HCT116 (cell line): ENCODE measurements around the gene ACVR1B. TPM values are rescaled to one million over a fixed set of nuclear protein-coding genes. Genes with fewer than 3 reads are reported as not detected.

ENCODE experiments used
- ATAC-seq: fragments of 200-7000 bp; cut with Tn5 transposase; 2 replicates; pipeline ENCODE4 v1.9.1; 2020; ENCODE audit warnings: mild to moderate bottlenecking, moderate library complexity
- BruUV-seq: library from RNA; stranded (reverse); fragments of 400-500 nt; replicated peaks from 2 replicates; lab custom pipeline; 2021; lab: Mats Ljungman, UMichigan
- CTCF ChIA-PET: fragments of 300-600 bp; sonication (Branson Sonifier 250); formaldehyde crosslinking; loops from one replicate; lab custom pipeline; 2021; ENCODE audit warnings: antibody characterized with exemption; lab: Charles Lee
- POLR2A ChIA-PET: fragments of 300-600, 350-600 bp; sonication (Branson Sonifier 250); formaldehyde crosslinking; loops from one replicate; lab custom pipeline; 2021; ENCODE audit warnings: antibody characterized with exemption; lab: Charles Lee
- RAD21 ChIA-PET, 2 experiments: fragments of 300-600 bp; sonication (Branson Sonifier 250); formaldehyde crosslinking; loops; one replicate each; lab custom pipeline; 2023; ENCODE audit warnings: low total read pairs in 2 of 2; ENCODE audit not compliant: uncharacterized antibody in 2 of 2, unreplicated experiment in 2 of 2, low non-redundant PET in 1 of 2; lab: Charles Lee
- DNase-seq: peaks from one replicate; pipeline ENCODE4 v3.0.0-alpha.2; 2010; ENCODE audit warnings: low read depth, low spot score
- H2AFZ ChIP-seq: fragments of 200-600 bp; shearing (Covaris generic), sonication (generic); 2 replicates; pipeline ENCODE4 v1.6.1; 2017; ENCODE audit warnings: low read depth, mixed run types, mixed read lengths, antibody characterized with exemption, low read length; ENCODE audit not compliant: poor library complexity, severe bottlenecking
- H3K27ac ChIP-seq: 2 replicates; pipeline ENCODE4 v1.5.1; 2012; ENCODE audit warnings: low read depth, low read length
- H3K27me3 ChIP-seq: fragments of 200-600 bp; sonication (generic); 2 replicates; pipeline ENCODE4 v1.6.1; 2016; ENCODE audit warnings: mixed run types, low read length, mixed read lengths; ENCODE audit not compliant: insufficient read depth
- H3K36me3 ChIP-seq, 2 experiments: fragments of 200-500 bp in 1 of 2; fragments of 200-600 bp in 1 of 2; sonication (Bioruptor generic) in 1 of 2; sonication (generic) in 1 of 2; 2 replicates each; pipeline versions ENCODE4 v1.5.1 to v1.6.1; 2014 to 2016; ENCODE audit warnings: low read length in 2 of 2, inconsistent platforms in 1 of 2, mixed read lengths in 1 of 2, mixed run types in 1 of 2; ENCODE audit not compliant: insufficient read depth in 2 of 2, control insufficient read depth in 1 of 2
- H3K4me1 ChIP-seq, 2 experiments: fragments of 200-600 bp in 1 of 2; sonication (generic) in 1 of 2; 2 replicates each; pipeline versions ENCODE4 v1.5.1 to v1.6.1; 2012 to 2017; ENCODE audit warnings: low read length in 2 of 2, inconsistent platforms in 1 of 2, mild to moderate bottlenecking in 1 of 2, mixed read lengths in 1 of 2, mixed run types in 1 of 2, moderate library complexity in 1 of 2; ENCODE audit not compliant: insufficient read depth in 2 of 2, control insufficient read depth in 1 of 2
- H3K4me2 ChIP-seq: fragments of 200-600 bp; sonication (generic); 2 replicates; pipeline ENCODE4 v1.6.1; 2017; ENCODE audit warnings: mixed run types, low read length, mixed read lengths
- H3K4me3 ChIP-seq, 2 experiments: fragments of 200-600 bp in 1 of 2; sonication (generic) in 1 of 2; replicated peaks in 1 of 2; 2 replicates each; pipeline ENCODE4 v1.5.1; 2011 to 2016; ENCODE audit warnings: low read length in 2 of 2, control low read depth in 1 of 2, low read depth in 1 of 2, mild to moderate bottlenecking in 1 of 2, mixed read lengths in 1 of 2, mixed run types in 1 of 2
- H3K79me2 ChIP-seq: fragments of 200-600 bp; sonication (generic); 2 replicates; pipeline ENCODE4 v1.6.1; 2017; ENCODE audit warnings: mild to moderate bottlenecking, mixed run types, low read length, moderate library complexity, mixed read lengths; ENCODE audit not compliant: insufficient read depth
- H3K9ac ChIP-seq: fragments of 200-600 bp; sonication (generic); 2 replicates; pipeline ENCODE4 v1.6.1; 2016; ENCODE audit warnings: low read length, mixed read lengths
- H3K9me2 ChIP-seq: fragments of 200-600 bp; sonication (generic), shearing (Covaris generic); 2 replicates; pipeline ENCODE4 v1.6.1; 2017; ENCODE audit warnings: mixed run types, mild to moderate bottlenecking, moderate library complexity; ENCODE audit not compliant: insufficient read depth
- H3K9me3 ChIP-seq, 2 experiments: fragments of 200-500 bp in 1 of 2; fragments of 200-600 bp in 1 of 2; sonication (Bioruptor generic) in 1 of 2; sonication (generic) in 1 of 2; 2 replicates each; pipeline ENCODE4 v1.6.1; 2014 to 2017; ENCODE audit warnings: low read length in 2 of 2, mixed read lengths in 2 of 2, inconsistent platforms in 1 of 2, low read depth in 1 of 2, mild to moderate bottlenecking in 1 of 2, mixed run types in 1 of 2, moderate library complexity in 1 of 2; ENCODE audit not compliant: control insufficient read depth in 1 of 2, insufficient read depth in 1 of 2
- H4K20me1 ChIP-seq: fragments of 200-600 bp; sonication (generic), shearing (Covaris generic); 2 replicates; pipeline ENCODE4 v1.6.1; 2017; ENCODE audit warnings: mixed run types, mild to moderate bottlenecking, moderate library complexity; ENCODE audit not compliant: insufficient read depth
- CEBPB ChIP-seq: IDR thresholded peaks from 2 replicates; pipeline ENCODE4 v1.6.1; 2012; ENCODE audit warnings: low read depth
- EGR1 ChIP-seq: IDR thresholded peaks from 2 replicates; pipeline ENCODE4 v1.6.1; 2012; ENCODE audit warnings: low read depth
- ELF1 ChIP-seq: IDR thresholded peaks from 2 replicates; pipeline ENCODE4 v1.6.1; 2012; ENCODE audit warnings: low read depth, borderline replicate concordance
- EZH2phosphoT487 ChIP-seq: fragments of 200-600 bp; IDR thresholded peaks from 2 replicates; pipeline ENCODE4 v1.6.1; 2018; ENCODE audit warnings: antibody characterized with exemption, borderline replicate concordance
- POLR2A ChIP-seq: IDR thresholded peaks from 2 replicates; pipeline ENCODE4 v1.7.0; 2011; ENCODE audit warnings: borderline replicate concordance; ENCODE audit not compliant: insufficient read depth, insufficient read length; ENCODE audit errors: extremely low read depth
- POLR2AphosphoS5 ChIP-seq: IDR thresholded peaks from 2 replicates; pipeline ENCODE4 v1.6.1; 2011; ENCODE audit warnings: mild to moderate bottlenecking, low read depth, low read length, moderate library complexity
- SIN3A ChIP-seq: IDR thresholded peaks from 2 replicates; pipeline ENCODE4 v1.6.1; 2012; ENCODE audit warnings: low read depth
- SRF ChIP-seq: IDR thresholded peaks from 2 replicates; pipeline ENCODE4 v1.6.1; 2012; ENCODE audit warnings: low read depth
- TCF7L2 ChIP-seq: IDR thresholded peaks from 2 replicates; pipeline ENCODE4 v1.7.0; 2011; ENCODE audit warnings: borderline replicate concordance, inconsistent platforms; ENCODE audit not compliant: insufficient read depth, insufficient read length; ENCODE audit errors: extremely low read depth
- YY1 ChIP-seq: IDR thresholded peaks from 2 replicates; pipeline ENCODE4 v1.6.1; 2011; ENCODE audit warnings: low read length, low read depth, moderate library complexity, mild to moderate bottlenecking; ENCODE audit not compliant: insufficient replicate concordance; ENCODE audit errors: extremely low read depth
- ZFX ChIP-seq: fragments of 450-650 bp; IDR thresholded peaks from 2 replicates; pipeline ENCODE4 v1.6.1; 2017
- ZNF274 ChIP-seq: fragments of 200-500 bp; sonication (Bioruptor generic); IDR thresholded peaks from 2 replicates; pipeline ENCODE4 v1.6.1; 2014; ENCODE audit warnings: mild to moderate bottlenecking, low read depth, low read length, inconsistent platforms
- intact Hi-C: fragments of 100-400 bp; cut with micrococcal nuclease; formaldehyde crosslinking; loops from 2 replicates; pipeline ENCODE4 v1.10.0; 2022
- total RNA-seq: library from RNA; stranded (reverse); gene quantifications from one replicate; pipeline ENCODE4 v1.2.1, GENCODE V29; 2021; ENCODE audit not compliant: unreplicated experiment

ACVR1B gene
- total RNA-seq, 1 experiment from 2014 or later, result 22.7 TPM

DNA sequence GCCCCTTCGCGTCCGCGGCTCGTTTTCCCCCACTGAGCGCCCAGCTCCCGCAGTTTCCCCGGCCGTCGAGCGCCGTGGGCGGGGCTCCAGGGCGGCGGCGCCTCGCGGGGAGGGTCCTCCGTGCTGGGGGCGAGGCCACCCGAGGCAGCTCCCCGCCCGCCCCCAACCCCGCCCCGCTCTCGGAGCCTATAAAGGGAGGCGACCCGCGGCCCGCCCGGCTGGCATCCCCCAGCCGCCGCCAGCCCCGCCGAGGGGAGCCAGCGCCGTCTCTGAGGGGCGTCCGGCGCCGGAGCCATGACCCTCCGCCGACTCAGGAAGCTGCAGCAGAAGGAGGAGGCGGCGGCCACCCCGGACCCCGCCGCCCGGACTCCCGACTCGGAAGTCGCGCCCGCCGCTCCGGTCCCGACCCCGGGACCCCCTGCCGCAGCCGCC, 55.2 kb downstream of the ACVR1B start, which contains the start of gene TAMALIN:
TAMALIN (plus strand) TSS at position 221 of the 432 bp plus-strand sequence; CDS start at position 295, 74 bp downstream.
- no TSS peak for BruUV-seq
- ChIA-PET CTCF (interaction anchor here (5.5 kb wide), 1 partner anchor 14 kb away, joined by 137 read pairs; no protein-coding TSS in a partner anchor), POLR2A (no interaction called here), RAD21 (no interaction called here)
- Histone ChIP-seq H2AFZ (no peak within 1 kb of the TSS), H3K27ac (no peak within 1 kb of the TSS), H3K4me2 (no peak within 1 kb of the TSS), H3K9me3 (no peaks in the 10 kb centered on the region), H4K20me1 (no peaks in the 10 kb centered on the region), H3K36me3 (no peaks in the 10 kb centered on the region), H3K27me3 (no peaks in the 10 kb centered on the region), H3K9ac (no peak within 1 kb of the TSS), H3K4me3 (no peak within 1 kb of the TSS), H3K79me2 (no peaks in the 10 kb centered on the region), H3K9me2 (no peaks in the 10 kb centered on the region), H3K4me1 (peaks cover 0 to 7% of the 10 kb centered on the region in 2 experiments; a peak in 2 of 4 replicates)
- TF ChIP-seq POLR2AphosphoS5, result no peak
- no peak for TF ChIP-seq YY1
- no peak for TF ChIP-seq ELF1
- no peak for TF ChIP-seq CEBPB
- no peak for ATAC-seq
- no peak for DNase-seq
- intact Hi-C loops, result no loop called here

GRCh38 chr12:52007158-52007921, 55.8 kb downstream of the ACVR1B start:
- POLR2A ChIA-PET, result no interaction called here
- Histone ChIP-seq H3K27ac (no peak overlapping the region), H3K9me3 (no peaks in the 10 kb centered on the region), H3K27me3 (no peaks in the 10 kb centered on the region), H4K20me1 (no peaks in the 10 kb centered on the region), H3K4me1 (peaks cover 0 to 7% of the 10 kb centered on the region in 2 experiments; a peak in 2 of 4 replicates), H3K9me2 (no peaks in the 10 kb centered on the region), H3K4me3 (no peak overlapping the region), H3K4me2 (no peak overlapping the region), H3K36me3 (no peaks in the 10 kb centered on the region), H2AFZ (no peak overlapping the region), H3K79me2 (no peaks in the 10 kb centered on the region), H3K9ac (no peak overlapping the region)
- TF ChIP-seq SRF, result no peak
- TF ChIP-seq SIN3A, result no peak
- TF ChIP-seq EZH2phosphoT487, result no peak
- no peak for TF ChIP-seq POLR2A
- TF ChIP-seq EGR1, result no peak
- no peak for TF ChIP-seq ZNF274
- TF ChIP-seq ZFX, result no peak
- TF ChIP-seq TCF7L2, result no peak
- no peak for DNase-seq
- ATAC-seq, result no peak
- RAD21 ChIA-PET, result no interaction called here
- CTCF ChIA-PET, result interaction anchor here (5.5 kb wide), 1 partner anchor 13 kb away, joined by 137 read pairs; no protein-coding TSS in a partner anchor
- intact Hi-C loops, result no loop called here
- BruUV-seq, result no TSS peak
